DND-41 (cell line): Measurements from ENCODE around the gene PLXNB3.

Experiments used
- ATAC-seq: fragments of 200-7000 bp; cut with Tn5 transposase; 3 replicates; pipeline ENCODE4 v1.9.1; 2021; ENCODE audit warnings: low read depth; ENCODE audit not compliant: insufficient read depth
- DNase-seq: peaks from one replicate; pipeline ENCODE4 v3.0.0-alpha.2; 2020
- H2AFZ ChIP-seq: 2 replicates; pipeline ENCODE4 v1.6.0; 2012; ENCODE audit warnings: low read depth, low read length
- H3K27ac ChIP-seq: 2 replicates; pipeline ENCODE4 v1.5.1; 2012; ENCODE audit warnings: low read length, inconsistent platforms
- H3K27me3 ChIP-seq: fragments of 200-600 bp; sonication (generic); 2 replicates; pipeline ENCODE4 v1.6.0; 2012; ENCODE audit warnings: low read length, mild to moderate bottlenecking, inconsistent platforms; ENCODE audit not compliant: insufficient read depth, poor library complexity
- H3K36me3 ChIP-seq: 2 replicates; pipeline ENCODE4 v1.5.1; 2012; ENCODE audit warnings: low read length, inconsistent platforms; ENCODE audit not compliant: insufficient read depth
- H3K4me1 ChIP-seq: 2 replicates; pipeline ENCODE4 v1.5.1; 2012; ENCODE audit warnings: mild to moderate bottlenecking, low read length; ENCODE audit not compliant: insufficient read depth
- H3K4me2 ChIP-seq: 2 replicates; pipeline ENCODE4 v1.6.0; 2012; ENCODE audit warnings: mild to moderate bottlenecking, moderate library complexity, low read length, inconsistent platforms; ENCODE audit not compliant: insufficient read depth
- H3K4me3 ChIP-seq, 2 experiments: fragments of 200-600 bp in 1 of 2; shearing (Covaris generic) in 1 of 2; 2 replicates each; pipeline ENCODE4 v1.5.1; 2012 to 2016; ENCODE audit warnings: inconsistent platforms in 2 of 2, low read length in 2 of 2, mild to moderate bottlenecking in 2 of 2, low read depth in 1 of 2, moderate library complexity in 1 of 2
- H3K79me2 ChIP-seq: 2 replicates; pipeline ENCODE4 v1.6.0; 2012; ENCODE audit warnings: low read length, inconsistent platforms; ENCODE audit not compliant: insufficient read depth
- H3K9ac ChIP-seq: 2 replicates; pipeline ENCODE4 v1.6.0; 2012; ENCODE audit warnings: low read depth, mild to moderate bottlenecking, inconsistent platforms, low read length, moderate library complexity
- H3K9me3 ChIP-seq: 2 replicates; pipeline ENCODE4 v1.5.1; 2012; ENCODE audit warnings: low read length, moderate library complexity, mild to moderate bottlenecking, inconsistent platforms; ENCODE audit not compliant: insufficient read depth, severe bottlenecking
- H4K20me1 ChIP-seq: 2 replicates; pipeline ENCODE4 v1.6.0; 2012; ENCODE audit warnings: low read length; ENCODE audit not compliant: insufficient read depth
- CTCF ChIP-seq: IDR thresholded peaks from 2 replicates; pipeline ENCODE4 v1.5.1; 2012; ENCODE audit warnings: borderline replicate concordance, low read length, moderate library complexity, mild to moderate bottlenecking; ENCODE audit not compliant: poor library complexity, severe bottlenecking; ENCODE audit errors: extremely low read depth
- EZH2 ChIP-seq: IDR thresholded peaks from 3 replicates; pipeline ENCODE4 v1.6.1; 2012; ENCODE audit warnings: borderline replicate concordance, low read depth, mild to moderate bottlenecking, moderate library complexity, low read length, inconsistent platforms; ENCODE audit not compliant: severe bottlenecking

The PLXNB3 gene

GRCh38 chrX:153801669-153802068, 37.6 kb downstream of the PLXNB3 start:
- peaks cover 7% of the 10 kb centered on the region; the same call in 1 of the 2 replicates for H4K20me1 ChIP-seq
- no peak for ATAC-seq

DNA sequence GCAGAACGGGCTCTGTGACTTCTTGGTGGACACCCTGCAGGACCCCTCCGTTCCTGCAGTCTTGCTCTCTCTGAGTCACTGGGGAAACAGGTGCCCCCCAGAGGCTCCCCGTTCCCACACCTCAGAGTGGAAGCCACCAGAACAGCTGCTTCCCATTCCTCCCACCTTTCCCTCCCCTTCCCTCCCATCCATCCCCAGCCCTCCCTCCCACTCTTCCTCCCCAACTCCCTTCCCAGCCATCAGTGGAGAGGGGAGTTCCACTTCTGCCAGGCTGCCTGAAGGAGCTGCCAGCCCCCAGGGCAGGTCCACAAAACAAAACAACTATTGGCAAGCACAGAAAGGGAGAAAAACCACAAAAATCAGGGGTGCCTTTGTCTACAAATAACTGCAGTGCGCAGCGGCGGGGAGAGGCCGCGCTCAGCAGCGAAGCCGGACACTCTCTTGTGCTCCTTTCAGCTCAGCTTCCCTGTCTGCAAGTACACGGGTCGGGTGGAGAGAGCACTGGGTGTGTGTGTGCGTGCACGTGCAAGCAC, 38.5 kb downstream of the PLXNB3 start:
- Histone ChIP-seq H3K9ac (no peak overlapping the region), H3K27me3 (no peaks in the 10 kb centered on the region), H3K27ac (no peak overlapping the region), H3K9me3 (no peaks in the 10 kb centered on the region), H3K4me1 (no peaks in the 10 kb centered on the region), H3K4me2 (no peak overlapping the region), H2AFZ (no peak overlapping the region), H4K20me1 (peaks cover 5% of the 10 kb centered on the region; the same call in 1 of the 2 replicates), H3K4me3 (no peak overlapping the region), H3K36me3 (peaks cover 13% of the 10 kb centered on the region), H3K79me2 (no peaks in the 10 kb centered on the region)
- TF ChIP-seq CTCF = no peak
- TF ChIP-seq EZH2 = no peak
- DNase-seq (no peak), ATAC-seq (no peak)

More at GRCh38 chrX:153801669-153802068, 37.6 kb downstream of the PLXNB3 start:
- no peak for DNase-seq
- H3K4me1 ChIP-seq = 0 out of 2 replicates have a peak, but pooled peaks cover 2% of the 10 kb centered on the region
- H3K36me3 ChIP-seq = peaks cover 22% of the 10 kb centered on the region
- no peak overlapping the region for H3K4me3 ChIP-seq
- no peaks in the 10 kb centered on the region for H3K27me3 ChIP-seq
- no peak overlapping the region for H3K9ac ChIP-seq
- H3K4me2 ChIP-seq = no peak overlapping the region
- TF ChIP-seq CTCF = no peak
- TF ChIP-seq EZH2 = no peak
- no peak overlapping the region for H2AFZ ChIP-seq
- H3K79me2 ChIP-seq = 0 out of 2 replicates have a peak, but pooled peaks cover 2% of the 10 kb centered on the region
- H3K9me3 ChIP-seq = no peaks in the 10 kb centered on the region
- no peak overlapping the region for H3K27ac ChIP-seq

DNA sequence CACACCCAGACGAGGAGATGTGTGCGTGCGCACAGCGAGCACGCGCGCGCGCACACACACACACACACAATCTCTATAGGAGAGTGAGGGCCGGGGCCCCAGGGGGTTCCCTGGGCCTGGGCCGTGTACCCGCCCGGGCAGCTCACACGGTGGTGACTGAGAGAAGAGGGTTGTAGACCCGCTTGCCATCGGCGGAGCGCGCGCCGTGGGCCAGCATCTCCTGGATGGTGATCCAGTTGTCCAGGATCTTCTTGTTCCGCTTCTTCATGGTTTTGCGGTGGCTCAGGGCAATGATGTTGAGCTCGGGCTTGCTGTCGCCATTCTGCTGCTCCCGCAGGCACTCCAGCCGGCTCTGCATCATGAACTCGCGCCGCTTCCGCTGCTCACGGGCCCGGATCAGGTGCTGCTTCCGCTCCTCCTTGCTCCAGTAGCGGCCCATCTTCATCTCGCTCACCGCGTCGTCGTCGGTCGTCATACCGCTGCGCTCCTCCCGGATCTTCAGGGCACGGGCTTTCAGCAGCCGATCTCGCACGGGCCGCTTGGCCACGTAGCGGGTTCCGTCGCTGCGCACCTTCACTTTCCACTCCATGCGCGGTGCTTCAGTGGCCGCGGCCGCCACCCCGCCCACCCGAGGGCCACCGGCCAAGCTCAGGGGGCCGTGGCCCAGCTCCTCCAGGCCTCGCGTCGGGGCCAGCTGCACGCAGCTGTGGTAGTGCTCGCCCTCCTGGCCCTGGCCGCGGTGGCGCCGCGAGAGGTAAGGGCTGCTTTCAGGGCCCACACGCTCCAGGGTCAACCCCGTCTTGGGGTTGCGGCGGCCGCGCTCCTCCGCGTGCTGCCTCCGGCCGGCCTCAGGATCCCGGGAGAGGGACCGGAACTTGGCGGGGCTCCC, 39.4 kb downstream of the PLXNB3 start:
- no peak overlapping the region for H2AFZ ChIP-seq
- no peaks in the 10 kb centered on the region for H3K9me3 ChIP-seq
- H4K20me1 ChIP-seq = peaks cover 2% of the 10 kb centered on the region; the same call in 1 of the 2 replicates
- H3K4me2 ChIP-seq = no peak overlapping the region
- no peaks in the 10 kb centered on the region for H3K79me2 ChIP-seq
- TF ChIP-seq CTCF = no peak
- TF ChIP-seq EZH2 = no peak
- H3K27ac ChIP-seq = no peak overlapping the region
- H3K4me1 ChIP-seq = no peaks in the 10 kb centered on the region
- H3K4me3 ChIP-seq = no peak overlapping the region
- H3K27me3 ChIP-seq = no peaks in the 10 kb centered on the region
- DNase-seq = no peak
- H3K36me3 ChIP-seq = peaks cover 4% of the 10 kb centered on the region
- H3K9ac ChIP-seq = no peak overlapping the region
- ATAC-seq = no peak
